Cerebellar cortex (tissue), 1 donor: ENCODE results near the gene OMP.

ENCODE experiments used
- DNase-seq: peaks from one replicate; pipeline ENCODE4 v3.0.0-alpha.2; 2015; ENCODE audit warnings: low spot score

OMP gene

DNA sequence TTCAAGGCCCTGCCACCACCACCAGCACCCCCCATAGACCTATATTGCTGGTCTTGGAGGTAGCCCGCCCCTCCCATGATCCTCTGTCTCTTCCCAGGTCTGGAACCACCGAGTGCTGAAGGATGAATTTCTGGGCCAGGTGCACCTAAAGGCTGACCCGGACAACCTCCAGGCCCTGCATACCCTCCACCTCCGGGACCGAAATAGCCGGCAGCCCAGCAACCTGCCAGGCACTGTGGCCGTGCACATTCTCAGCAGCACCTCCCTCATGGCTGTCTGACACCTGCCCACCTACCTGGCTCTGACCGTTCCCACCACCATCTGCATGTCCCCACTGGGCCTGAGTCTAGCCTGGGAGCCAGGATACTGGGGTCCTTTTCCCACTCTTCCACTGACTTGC is 21.0 kb downstream of the OMP start:
- no peak for DNase-seq

DNA sequence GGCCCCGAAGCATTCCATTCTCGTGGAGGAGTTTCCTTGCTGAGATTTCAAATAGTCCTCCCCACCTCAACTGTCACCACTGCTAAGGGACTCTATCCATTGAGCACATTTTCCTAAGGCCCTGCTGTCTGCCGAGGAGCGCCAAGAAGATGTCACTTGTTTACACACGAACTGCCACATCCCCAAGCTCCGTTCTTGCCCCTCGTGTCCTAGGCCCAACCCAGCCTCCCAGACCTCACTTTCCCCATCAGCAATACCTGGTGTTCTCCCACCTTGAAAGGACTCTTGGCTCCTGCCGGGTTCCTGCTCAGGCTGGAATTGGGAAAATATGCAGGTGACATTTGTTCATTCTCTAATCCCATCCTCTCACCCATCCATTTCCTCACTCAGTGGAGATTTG is 21.4 kb downstream of the OMP start:
- DNase-seq, result no peak

DNA sequence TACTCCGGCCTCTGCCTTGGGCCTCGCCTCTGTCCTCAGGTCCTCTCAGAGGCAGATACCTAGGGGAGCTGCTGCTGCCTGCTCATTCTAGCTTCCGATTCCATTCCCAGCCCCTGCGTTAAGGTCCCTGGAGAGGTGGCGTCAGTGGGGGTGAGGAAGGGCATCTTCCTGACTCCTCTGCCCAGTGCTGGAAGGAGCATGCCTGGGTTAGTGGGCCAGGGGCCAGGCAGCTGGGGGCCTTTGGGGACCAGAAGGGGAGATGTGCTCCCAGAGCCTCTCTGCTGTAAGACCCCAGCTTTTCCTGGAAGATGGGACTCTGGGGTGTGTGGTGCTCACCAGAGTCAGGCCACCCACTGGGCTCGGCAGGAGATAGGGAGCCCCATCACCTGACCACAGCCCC is 21.8 kb downstream of the OMP start:
- no peak for DNase-seq

DNA sequence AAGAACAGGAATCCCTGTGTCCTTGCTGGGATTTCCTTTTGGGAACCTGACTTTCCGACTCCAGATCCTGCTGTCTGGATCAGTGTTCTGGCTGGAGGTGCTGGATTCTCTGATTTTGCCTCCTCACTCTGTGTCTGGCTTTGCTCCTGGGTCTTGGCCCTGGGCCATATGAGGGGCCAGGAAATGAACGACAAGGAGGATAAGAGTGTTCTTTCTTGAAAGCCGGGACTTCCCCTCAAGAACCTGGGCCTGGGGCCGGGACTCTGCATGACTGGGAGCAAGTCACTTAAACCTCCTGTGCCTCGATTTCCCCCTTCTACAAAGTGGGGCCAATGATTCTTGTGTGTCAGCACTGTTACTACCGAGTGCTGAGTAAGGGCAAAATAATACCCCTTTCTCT is 22.6 kb downstream of the OMP start:
- DNase-seq, result no peak

DNA sequence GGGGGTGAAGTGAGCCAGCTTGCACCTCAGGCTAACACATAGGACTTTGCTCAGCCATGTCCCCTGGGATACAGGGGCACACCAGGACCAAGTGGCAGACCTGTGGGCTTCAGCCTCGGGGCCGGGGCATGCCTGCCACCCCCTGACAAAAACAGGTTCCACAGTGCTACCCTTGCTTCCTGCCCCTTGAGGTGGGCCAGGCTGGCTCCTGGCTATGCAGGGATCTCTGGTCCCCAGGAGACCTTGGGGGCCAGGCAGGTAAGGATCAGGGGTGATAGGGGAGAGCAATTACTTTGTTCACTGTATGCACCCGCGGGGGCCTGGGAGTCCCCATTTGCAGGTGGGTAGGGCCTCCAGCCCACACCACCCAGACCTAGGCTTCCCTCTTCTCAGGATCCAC is 23.1 kb downstream of the OMP start:
- DNase-seq, result no peak

DNA sequence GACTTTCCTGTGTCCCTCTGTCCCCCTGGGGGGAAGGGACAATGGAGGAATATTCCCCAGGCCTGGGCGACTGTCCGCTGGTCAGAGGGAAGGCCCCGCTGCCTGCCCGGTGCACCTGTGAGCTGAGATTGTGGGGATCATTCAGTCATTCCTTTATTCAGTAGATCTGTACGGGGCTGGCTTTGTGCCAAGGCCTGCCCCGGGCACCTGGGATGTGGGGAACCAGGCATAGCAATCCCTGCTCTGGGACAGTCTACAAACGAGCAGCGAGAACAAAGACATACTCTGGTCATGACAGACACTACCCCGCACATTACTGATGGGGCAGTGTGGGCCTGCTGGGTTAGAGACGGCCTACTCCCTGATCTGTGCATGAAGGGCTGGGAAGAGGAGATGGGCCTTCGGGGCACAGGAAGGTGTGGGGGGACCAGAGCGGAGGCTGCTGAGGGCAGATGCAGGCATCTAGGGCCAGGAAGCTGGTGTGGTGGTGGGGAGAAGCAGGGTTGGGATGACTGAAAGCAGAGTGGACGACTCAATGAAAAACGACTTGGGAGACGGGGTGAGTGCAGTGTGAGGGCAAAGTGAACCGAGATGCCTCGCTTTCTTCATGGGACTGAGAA is 23.6 kb downstream of the OMP start:
- no peak for DNase-seq

DNA sequence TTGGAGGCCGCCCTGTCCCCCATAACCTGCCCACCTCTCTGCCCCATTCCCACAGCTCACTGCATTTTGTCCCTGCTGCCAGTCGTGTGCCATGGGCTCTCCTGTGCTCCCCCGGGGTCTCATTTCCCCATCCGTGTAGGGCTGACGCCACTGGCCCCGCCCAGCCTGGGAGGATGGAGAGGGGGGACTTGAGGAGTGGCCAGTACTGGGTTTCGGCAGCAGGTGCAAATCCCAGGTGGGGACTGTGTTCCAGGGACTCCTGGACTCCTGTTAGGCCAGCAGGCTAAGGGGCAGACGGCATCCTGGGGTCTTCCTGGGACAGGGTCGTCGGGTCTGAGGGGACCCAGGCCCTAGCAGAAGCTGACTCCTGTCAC is 24.2 kb downstream of the OMP start:
- no peak for DNase-seq

DNA sequence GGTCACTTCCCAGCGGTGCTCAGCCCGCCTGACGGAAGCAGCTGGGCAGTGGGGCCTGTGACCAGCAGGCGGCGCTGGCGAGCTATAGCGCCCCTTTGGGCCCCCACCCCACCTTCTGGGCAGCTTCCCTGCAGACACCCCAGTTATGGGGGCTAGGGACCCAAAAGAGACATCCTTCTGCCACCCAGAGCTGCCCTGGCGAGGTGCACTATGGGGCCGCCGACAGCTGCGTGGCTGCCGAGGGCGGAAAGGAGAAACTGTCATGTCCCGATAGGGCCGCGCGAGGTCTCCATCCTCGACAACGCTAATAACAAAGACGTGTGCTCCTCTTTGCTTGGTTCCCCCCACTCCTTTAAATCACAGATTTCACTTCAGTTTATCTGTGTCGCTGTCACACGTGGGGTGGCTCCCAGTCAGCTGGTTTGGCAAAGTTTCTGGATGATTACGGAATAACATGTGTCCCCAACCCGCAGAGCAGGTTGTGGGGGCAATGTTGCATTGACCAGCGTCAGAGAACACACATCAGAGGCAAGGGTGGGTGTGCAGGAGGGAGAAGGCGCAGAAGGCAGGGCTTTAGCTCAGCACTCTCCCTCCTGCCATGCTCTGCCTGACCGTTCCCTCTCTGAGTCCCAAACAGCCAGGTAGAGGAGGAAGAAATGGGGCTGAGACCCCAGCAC is 24.7 kb downstream of the OMP start:
- peak; percentile 52 for DNase-seq

DNA sequence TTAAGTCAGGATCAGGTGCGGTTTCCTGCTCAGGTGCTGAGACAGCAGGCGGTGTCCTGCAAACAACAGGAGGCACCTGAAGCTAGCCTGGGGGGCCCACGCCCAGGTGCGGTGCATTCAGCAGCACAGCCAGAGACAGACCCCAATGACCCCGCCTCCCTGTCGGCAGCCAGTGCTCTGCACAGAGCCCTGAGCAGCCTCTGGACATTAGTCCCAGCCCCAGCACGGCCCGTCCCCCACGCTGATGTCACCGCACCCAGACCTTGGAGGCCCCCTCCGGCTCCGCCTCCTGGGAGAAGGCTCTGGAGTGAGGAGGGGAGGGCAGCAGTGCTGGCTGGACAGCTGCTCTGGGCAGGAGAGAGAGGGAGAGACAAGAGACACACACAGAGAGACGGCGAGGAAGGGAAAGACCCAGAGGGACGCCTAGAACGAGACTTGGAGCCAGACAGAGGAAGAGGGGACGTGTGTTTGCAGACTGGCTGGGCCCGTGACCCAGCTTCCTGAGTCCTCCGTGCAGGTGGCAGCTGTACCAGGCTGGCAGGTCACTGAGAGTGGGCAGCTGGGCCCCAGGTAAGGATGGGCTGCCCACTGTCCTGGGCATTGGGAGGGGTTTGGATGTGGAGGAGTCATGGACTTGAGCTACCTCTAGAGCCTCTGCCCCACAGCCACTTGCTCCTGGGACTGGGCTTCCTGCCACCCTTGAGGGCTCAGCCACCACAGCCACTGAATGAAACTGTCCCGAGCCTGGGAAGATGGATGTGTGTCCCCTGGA is 25.5 kb downstream of the OMP start, which contains the start of gene MYO7A:
MYO7A (plus strand) TSS at position 327 of the 772 bp plus-strand sequence. CDS start 2,389 bp downstream, outside the sequence.
- no peak for DNase-seq

DNA sequence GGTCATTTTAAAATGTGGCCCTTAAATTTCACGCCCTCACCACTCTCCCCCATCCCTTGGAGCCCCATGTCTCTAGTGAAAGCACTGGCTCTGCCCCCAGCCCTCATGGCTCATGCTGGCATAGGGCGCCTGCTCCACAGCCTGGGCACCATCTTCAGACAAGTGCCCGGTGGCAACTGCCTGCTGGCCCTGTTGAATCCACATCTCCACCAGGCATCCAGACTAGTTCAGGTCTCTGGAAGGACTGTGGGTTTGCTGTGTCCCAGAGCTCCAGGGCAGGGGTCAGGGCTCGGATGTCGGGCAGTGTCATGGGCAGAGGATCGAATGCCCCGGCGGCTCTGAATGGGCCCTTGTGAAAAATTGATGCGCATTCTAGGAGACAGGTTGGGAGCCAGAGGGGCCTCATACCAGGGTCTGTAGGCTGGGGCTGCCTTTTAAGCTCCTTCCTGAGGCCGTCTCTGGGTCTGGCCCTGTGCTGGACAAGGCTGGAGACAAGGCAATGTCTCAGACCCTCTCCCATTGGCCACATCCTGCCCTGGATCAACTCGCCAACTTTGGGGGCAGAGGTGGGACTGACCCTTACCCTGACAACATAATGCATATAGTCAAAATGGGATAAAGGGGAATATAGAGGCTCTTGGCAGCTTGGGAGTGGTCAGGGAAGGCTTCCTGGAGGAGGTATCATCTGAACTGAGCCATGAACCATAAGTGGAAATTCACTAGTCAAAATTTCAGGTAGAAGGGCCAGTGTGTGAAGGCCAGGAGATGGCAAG is 26.6 kb downstream of the OMP start:
- DNase-seq, result no peak

DNA sequence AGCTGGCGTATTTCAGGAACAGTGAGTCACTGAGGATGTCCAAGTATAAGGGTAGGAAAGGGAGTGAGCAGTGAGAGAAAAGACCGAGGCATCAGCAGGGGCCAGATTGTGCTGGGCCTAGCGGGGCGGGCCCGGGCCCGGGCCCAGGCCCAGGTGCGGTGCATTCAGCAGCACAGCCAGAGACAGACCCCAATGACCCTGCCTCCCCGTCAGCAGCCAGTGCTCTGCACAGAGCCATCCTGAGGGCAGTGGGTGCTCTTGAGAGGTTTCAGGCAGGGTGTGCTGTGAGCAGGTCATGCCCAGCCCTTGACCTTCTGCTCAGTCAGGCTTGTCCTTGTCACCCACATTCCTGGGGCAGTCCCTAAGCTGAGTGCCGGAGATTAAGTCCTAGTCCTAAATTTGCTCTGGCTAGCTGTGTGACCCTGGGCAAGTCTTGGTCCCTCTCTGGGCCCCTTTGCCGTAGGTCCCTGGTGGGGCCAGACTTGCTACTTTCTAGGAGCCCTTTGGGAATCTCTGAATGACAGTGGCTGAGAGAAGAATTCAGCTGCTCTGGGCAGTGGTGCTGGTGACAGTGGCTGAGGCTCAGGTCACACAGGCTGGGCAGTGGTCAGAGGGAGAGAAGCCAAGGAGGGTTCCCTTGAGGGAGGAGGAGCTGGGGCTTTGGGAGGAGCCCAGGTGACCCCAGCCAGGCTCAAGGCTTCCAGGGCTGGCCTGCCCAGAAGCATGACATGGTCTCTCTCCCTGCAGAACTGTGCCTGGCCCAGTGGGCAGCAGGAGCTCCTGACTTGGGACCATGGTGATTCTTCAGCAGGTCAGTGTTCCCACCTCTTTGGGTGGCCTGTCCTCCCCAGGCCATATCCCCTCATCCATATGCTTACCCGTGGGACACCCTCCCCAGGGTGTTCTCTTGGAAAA is 27.5 kb downstream of the OMP start:
- DNase-seq, result no peak

DNA sequence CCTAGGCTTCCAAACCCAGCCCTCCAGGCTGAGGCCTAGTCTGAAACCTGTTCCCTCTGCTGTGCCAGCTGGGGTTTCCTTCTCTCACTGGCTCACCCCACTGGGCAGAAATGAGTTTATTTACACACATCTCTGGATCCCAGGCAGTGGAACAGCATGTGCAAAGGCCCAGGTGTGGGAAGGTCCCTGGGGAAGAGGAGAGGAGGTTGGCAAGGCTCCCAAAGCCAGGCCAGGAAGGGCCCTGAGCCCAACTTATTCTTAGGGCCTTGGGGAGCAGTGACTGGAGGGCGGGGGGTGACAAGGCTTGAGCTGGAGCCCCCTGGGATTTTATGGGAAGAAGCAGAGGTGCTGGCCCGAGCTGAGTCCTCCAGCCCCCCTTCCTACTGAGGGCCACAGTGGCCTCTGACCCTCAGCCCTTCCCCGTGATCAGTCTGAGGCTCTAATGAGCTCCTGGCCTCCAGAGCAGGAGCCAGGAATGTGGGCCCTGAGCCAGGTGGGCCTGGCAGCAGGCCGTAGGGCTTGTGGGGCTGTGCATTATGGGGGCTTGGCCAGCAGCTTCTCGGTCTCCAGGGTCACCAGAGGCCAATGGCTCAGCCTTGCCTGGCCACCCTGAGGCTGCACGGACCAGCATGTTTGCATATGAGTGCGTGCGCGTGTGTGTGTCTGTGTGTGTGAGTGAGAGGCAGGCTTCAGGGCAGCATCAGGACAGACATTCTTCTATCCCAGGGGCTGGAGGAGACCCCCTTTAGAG is 28.3 kb downstream of the OMP start:
- DNase-seq, result no peak

DNA sequence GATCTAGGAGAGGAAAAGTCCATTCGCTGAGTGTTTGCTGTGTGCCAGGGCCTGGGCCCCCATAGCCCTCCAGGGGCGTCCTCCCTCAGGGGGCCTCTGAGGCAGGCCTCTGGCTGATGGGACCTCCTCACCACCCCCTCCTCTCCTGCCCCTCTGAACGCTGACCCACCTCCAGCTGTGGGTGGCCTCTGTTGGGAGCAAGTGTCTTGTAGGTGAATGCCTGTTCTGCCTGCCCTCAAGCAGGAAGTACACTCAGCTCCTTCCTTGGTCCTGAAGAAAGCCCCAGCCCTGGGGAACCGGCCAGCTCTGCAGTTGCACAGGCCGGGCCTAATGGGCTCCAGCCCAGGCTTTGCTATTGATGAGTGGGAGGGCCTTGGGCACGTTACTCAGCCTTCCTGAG is 28.9 kb downstream of the OMP start:
- no peak for DNase-seq

DNA sequence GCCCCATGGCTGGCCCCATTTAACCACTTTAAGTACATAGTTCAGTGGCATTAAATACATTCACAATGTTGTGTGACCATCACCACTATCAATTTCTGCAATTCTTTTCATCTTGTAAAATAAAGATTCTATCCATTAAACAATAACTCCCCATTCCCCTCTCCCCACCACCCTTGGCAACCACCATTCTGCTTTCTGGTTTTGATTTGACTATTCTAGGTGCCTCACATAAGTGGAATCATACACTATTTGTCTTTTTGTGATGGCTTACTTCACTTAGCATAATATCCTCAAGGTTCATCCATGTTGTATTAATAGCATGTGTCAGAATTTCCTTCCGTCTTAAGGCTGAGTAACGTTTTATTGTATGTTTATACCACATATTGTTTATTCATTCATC is 32.4 kb downstream of the OMP start:
- no peak for DNase-seq

DNA sequence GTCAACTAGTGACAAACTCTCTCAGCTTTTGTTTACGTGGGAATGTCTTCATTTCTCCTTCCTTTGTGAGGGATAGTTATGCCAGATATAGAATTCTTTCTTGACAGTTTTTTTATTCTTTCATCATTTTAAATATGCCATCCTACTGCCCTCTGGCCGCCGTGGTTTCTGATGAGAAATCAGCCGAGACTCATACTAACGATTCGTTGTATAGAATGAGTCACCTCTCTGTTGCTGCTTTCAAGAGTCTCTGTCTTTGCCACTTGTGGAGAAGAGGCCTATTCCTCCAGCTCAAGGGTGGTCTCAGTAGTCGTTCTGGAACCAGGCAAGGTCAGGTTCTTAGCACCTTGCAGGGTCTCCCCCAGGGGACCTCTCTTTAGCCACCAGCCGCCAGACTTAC is 33.4 kb downstream of the OMP start:
- DNase-seq, result no peak

DNA sequence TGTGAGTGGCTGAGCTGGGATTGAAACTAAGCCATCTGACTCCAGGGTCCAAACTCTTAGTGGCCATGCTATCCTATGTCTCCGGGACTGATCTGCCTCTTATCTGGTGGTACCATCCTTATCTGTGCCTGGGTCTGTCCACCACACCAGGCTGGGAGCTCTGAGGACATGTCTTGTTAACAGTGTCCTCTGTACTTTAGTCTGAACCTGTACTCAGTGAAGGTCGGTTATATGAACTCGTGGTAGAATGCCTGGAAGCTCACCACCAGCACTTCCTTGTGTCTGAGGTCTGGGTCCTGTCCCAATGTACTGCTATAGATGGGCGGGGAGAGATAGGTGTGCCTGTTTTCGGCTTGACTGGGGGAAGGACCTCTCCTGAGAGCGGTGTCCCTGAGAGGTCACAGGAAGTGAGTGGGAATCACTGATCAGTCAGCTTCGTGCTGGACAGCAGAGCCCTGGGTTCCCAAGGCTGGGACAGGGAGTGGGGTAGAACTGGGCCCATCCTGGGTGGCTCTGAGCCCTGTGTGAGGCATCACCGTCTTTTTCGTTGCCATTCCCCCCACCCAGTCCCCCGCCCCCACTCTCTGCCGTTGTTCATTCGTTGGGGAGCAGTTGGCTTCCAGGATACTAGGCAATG is 34.3 kb downstream of the OMP start:
- no peak for DNase-seq

DNA sequence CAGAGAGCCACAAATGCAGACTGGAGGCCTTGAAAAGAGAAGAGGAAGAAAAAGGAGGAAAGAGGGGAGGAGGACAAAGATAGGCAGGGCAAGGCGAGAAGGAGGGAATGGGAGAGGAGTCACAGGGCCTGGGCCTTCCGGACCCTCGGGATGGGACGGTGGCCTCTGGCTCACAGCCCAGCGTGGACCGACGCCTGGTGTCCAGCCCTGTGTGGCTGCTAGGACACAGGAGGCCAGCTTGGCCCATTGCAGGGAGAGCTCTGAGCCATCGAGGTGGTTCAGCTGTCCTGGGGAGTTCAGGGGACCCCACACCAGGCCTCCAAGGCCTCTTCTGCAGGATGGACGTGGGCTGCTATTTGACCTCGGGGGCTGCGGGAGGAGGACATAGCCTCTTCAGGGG is 34.8 kb downstream of the OMP start:
- no peak for DNase-seq

DNA sequence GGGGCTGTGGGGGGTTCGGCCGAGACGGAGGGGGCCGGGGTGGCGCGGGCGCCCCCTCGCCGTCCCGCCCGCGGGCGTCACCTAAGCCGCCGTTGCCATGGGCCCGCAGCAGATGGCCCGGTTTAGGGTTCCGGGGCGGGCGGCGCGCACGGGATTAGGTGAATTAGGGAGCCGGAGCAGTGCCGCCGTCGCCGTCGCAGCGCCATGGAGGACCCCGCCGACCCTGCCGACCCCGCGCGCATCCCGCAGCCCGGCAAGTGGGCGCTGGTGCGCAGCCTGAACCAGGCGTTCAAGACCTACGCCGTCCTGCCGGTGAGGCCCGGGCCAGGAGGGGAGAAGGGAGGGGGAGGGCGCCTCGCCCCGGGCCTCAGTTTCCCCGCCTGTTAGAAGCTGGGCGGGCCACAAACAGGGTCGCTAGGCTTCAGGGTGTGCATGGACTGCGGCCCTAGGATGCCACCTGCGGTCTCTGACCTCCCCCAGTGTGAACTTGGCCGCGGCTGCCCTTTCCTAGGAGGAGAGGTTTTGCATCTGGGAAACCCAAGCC is 35.5 kb downstream of the OMP start:
- no peak for DNase-seq

DNA sequence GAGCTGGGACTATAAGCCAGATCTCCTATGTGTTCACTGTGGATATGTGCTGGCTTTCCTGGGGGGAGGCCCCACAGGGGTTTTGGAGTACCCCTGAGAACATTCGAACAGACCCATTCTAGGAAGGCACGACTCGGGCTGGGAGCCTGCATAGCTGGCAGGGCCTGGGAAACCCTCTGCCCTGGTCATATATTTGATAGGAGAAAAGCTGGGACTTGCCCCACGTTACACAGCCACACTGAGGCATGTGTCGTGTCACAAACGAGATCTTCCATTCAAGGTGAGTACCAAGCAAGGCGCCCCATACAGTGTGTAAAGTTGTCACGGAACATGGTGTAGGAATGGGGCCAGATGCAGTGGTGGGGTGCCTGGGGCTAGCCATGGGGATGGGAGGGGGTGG is 36.6 kb downstream of the OMP start:
- no peak for DNase-seq
